WTC11 (cell line): ENCODE data around the gene TMC6. TPM values are rescaled to one million over a fixed set of nuclear protein-coding genes. Genes with fewer than 3 reads are reported as not detected.

Source experiments
- ATAC-seq: fragments of 200-7000 bp; cut with Tn5 transposase; 2 replicates; pipeline ENCODE4 v1.10.0; 2021; ENCODE audit warnings: mild to moderate bottlenecking, moderate library complexity
- CTCF ChIA-PET: fragments of 300-600 bp; sonication (Branson Sonifier 250); formaldehyde crosslinking; loops from one replicate; lab custom pipeline; 2021; ENCODE audit warnings: antibody characterized with exemption; lab: Charles Lee
- POLR2A ChIA-PET: fragments of 350-600 bp; sonication (Branson Sonifier 250); formaldehyde crosslinking; loops from one replicate; lab custom pipeline; 2021; ENCODE audit warnings: antibody characterized with exemption; lab: Charles Lee
- DNase-seq: peaks from one replicate; pipeline ENCODE4 v3.0.0; 2021; ENCODE audit warnings: low spot score
- H3K27ac Mint-ChIP-seq: 2 replicates; pipeline ENCODE4 v1.8.0; 2021; ENCODE audit warnings: mixed read lengths
- H3K27me3 Mint-ChIP-seq: 2 replicates; pipeline ENCODE4 v1.8.0; 2021; ENCODE audit warnings: low read depth, mild to moderate bottlenecking, moderate library complexity, mixed read lengths
- H3K36me3 Mint-ChIP-seq: 2 replicates; pipeline ENCODE4 v1.8.0; 2021; ENCODE audit warnings: mixed read lengths
- H3K4me1 Mint-ChIP-seq: 2 replicates; pipeline ENCODE4 v1.8.0; 2022; ENCODE audit warnings: mixed read lengths
- H3K4me3 Mint-ChIP-seq: 2 replicates; pipeline ENCODE4 v1.8.0; 2021; ENCODE audit warnings: mild to moderate bottlenecking, moderate library complexity, mixed read lengths
- H3K9me3 Mint-ChIP-seq: 2 replicates; pipeline ENCODE4 v1.8.0; 2021; ENCODE audit warnings: mixed read lengths
- CBFB ChIP-seq: sonication (generic); formaldehyde crosslinking; IDR thresholded peaks from 2 replicates; pipeline ENCODE4 v1.8.1; 2022; ENCODE audit warnings: mild to moderate bottlenecking, low read depth, missing genetic modification reagents
- CREM ChIP-seq: sonication (generic); formaldehyde crosslinking; IDR thresholded peaks from 2 replicates; pipeline ENCODE4 v1.8.1; 2022; ENCODE audit warnings: mild to moderate bottlenecking, missing genetic modification reagents, moderate library complexity
- FOXK1 ChIP-seq: sonication (generic); formaldehyde crosslinking; IDR thresholded peaks from 2 replicates; pipeline ENCODE4 v1.8.0; 2022; ENCODE audit warnings: mild to moderate bottlenecking, moderate library complexity, missing genetic modification reagents
- FOXP1 ChIP-seq: sonication (generic); formaldehyde crosslinking; IDR thresholded peaks from 2 replicates; pipeline ENCODE4 v1.8.0; 2022; ENCODE audit warnings: missing genetic modification reagents, mild to moderate bottlenecking, moderate library complexity, borderline replicate concordance
- GABPB1 ChIP-seq: sonication (generic); formaldehyde crosslinking; IDR thresholded peaks from 2 replicates; pipeline ENCODE4 v1.8.1; 2023; ENCODE audit warnings: mild to moderate bottlenecking, missing genetic modification reagents
- GTF2I ChIP-seq: fragments of 250-450 bp; sonication (Bioruptor Pico); conservative IDR thresholded peaks from 2 replicates; pipeline ENCODE4 v1.4.0; 2021; ENCODE audit warnings: mild to moderate bottlenecking
- IRF2 ChIP-seq: sonication (generic); formaldehyde crosslinking; IDR thresholded peaks from 2 replicates; pipeline ENCODE4 v1.8.0; 2022; ENCODE audit warnings: low read depth, missing genetic modification reagents, borderline replicate concordance
- NR1H2 ChIP-seq: sonication (generic); formaldehyde crosslinking; IDR thresholded peaks from 2 replicates; pipeline ENCODE4 v1.9.0; 2021; ENCODE audit warnings: mild to moderate bottlenecking, moderate library complexity, missing genetic modification reagents
- RELA ChIP-seq: sonication (generic); formaldehyde crosslinking; IDR thresholded peaks from 2 replicates; pipeline ENCODE4 v1.8.1; 2022; ENCODE audit warnings: missing genetic modification reagents, mild to moderate bottlenecking, borderline replicate concordance
- ZBTB21 ChIP-seq: sonication (generic); formaldehyde crosslinking; IDR thresholded peaks from 2 replicates; pipeline ENCODE4 v1.8.1; 2023; ENCODE audit warnings: mild to moderate bottlenecking, missing genetic modification reagents, borderline replicate concordance
- ZNF121 ChIP-seq: sonication (generic); formaldehyde crosslinking; IDR thresholded peaks from 2 replicates; pipeline ENCODE4 v1.8.0; 2023; ENCODE audit warnings: missing genetic modification reagents
- ZNF219 ChIP-seq: sonication (generic); formaldehyde crosslinking; IDR thresholded peaks from 2 replicates; pipeline ENCODE4 v1.8.0; 2023; ENCODE audit warnings: missing genetic modification reagents, mild to moderate bottlenecking, borderline replicate concordance
- total RNA-seq: library from RNA; stranded (reverse); gene quantifications from 3 replicates; pipeline ENCODE4 v1.2.3, GENCODE V29; 2021
- TF ChIP-seq, protein P1 (sequence below): fragments of 200-600 bp; IDR thresholded peaks from 2 replicates; pipeline ENCODE4 v1.8.0; 2022; ENCODE audit warnings: antibody characterized with exemption
- TF ChIP-seq, protein P2 (sequence below): sonication (generic); formaldehyde crosslinking; IDR thresholded peaks from 2 replicates; pipeline ENCODE4 v1.8.1; 2022; ENCODE audit warnings: mild to moderate bottlenecking, moderate library complexity, missing genetic modification reagents
- TF ChIP-seq, protein P3 (sequence below): sonication (generic); formaldehyde crosslinking; IDR thresholded peaks from 2 replicates; pipeline ENCODE4 v1.8.0; 2022; ENCODE audit warnings: mild to moderate bottlenecking, missing genetic modification reagents
- TF ChIP-seq, protein P4 (sequence below): sonication (generic); formaldehyde crosslinking; IDR thresholded peaks from 2 replicates; pipeline ENCODE4 v1.8.0; 2023; ENCODE audit warnings: missing genetic modification reagents, mild to moderate bottlenecking, borderline replicate concordance

TMC6 gene
- total RNA-seq, 1 experiment from 2014 or later: 120 TPM

DNA sequence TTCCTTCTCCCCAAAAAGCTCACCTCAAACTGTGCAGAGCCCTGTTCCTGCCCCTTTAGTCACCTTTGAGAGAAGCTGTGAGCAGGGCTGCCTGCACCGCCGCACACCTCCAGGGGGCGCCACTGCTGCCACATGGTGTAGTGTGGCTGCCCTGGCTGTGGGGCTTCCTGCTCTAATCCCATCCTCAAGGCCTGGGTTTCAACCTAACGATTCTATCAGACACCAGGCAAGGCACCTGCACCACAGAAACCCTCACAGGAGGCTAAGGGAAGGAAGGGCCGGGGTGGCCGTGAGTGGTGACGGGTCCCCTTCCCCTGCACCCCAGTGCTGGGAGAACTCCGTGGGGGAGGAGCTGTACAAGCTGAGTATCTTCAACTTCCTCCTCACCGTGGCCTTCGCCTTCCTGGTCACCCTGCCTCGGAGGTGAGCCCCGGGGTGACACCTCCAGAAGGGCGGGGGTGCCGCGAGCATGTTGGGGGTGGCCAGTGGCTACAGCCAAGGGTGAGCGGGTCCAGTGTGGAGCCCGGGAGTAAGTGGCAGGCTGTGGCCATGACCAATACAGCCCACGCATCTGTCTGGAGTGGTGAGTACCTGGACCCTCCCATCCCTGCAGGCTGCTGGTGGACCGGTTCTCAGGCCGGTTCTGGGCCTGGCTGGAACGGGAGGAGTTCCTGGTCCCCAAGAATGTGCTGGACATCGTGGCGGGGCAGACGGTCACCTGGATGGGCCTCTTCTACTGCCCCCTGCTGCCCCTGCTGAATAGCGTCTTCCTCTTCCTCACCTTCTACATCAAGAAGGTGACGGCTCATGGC, 9.0 kb upstream of the TMC6 start:
- ChIA-PET CTCF (interaction anchor here (0.6 to 10.2 kb wide), 16 partner anchors 9 to 113 kb away, joined by 3 to 82 read pairs (median 4); partner anchors contain the start of genes AFMID, TK1, TMC6 and TMC8), POLR2A (interaction anchor here (0.5 kb wide), 2 partner anchors 29 to 30 kb away, joined by 3 to 4 read pairs; no protein-coding TSS in a partner anchor)
- no peak for TF ChIP-seq CBFB (CRISPR knock-in tag)
- TF ChIP-seq, protein P1, sequence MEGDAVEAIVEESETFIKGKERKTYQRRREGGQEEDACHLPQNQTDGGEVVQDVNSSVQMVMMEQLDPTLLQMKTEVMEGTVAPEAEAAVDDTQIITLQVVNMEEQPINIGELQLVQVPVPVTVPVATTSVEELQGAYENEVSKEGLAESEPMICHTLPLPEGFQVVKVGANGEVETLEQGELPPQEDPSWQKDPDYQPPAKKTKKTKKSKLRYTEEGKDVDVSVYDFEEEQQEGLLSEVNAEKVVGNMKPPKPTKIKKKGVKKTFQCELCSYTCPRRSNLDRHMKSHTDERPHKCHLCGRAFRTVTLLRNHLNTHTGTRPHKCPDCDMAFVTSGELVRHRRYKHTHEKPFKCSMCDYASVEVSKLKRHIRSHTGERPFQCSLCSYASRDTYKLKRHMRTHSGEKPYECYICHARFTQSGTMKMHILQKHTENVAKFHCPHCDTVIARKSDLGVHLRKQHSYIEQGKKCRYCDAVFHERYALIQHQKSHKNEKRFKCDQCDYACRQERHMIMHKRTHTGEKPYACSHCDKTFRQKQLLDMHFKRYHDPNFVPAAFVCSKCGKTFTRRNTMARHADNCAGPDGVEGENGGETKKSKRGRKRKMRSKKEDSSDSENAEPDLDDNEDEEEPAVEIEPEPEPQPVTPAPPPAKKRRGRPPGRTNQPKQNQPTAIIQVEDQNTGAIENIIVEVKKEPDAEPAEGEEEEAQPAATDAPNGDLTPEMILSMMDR: peak; percentile 70; the same call in 1 of the 2 replicates
- TF ChIP-seq, all 79 proteins: peak for 1
- peaks cover 26% of the 10 kb centered on the region for H3K4me1 Mint-ChIP-seq
- no peaks in the 10 kb centered on the region for H3K9me3 Mint-ChIP-seq
- DNase-seq (peak; percentile 59), ATAC-seq (no peak)
- H3K27ac Mint-ChIP-seq: no peak overlapping the region
- H3K36me3 Mint-ChIP-seq: no peaks in the 10 kb centered on the region
- peaks cover 15% of the 10 kb centered on the region for H3K27me3 Mint-ChIP-seq
- H3K4me3 Mint-ChIP-seq: no peak overlapping the region

DNA sequence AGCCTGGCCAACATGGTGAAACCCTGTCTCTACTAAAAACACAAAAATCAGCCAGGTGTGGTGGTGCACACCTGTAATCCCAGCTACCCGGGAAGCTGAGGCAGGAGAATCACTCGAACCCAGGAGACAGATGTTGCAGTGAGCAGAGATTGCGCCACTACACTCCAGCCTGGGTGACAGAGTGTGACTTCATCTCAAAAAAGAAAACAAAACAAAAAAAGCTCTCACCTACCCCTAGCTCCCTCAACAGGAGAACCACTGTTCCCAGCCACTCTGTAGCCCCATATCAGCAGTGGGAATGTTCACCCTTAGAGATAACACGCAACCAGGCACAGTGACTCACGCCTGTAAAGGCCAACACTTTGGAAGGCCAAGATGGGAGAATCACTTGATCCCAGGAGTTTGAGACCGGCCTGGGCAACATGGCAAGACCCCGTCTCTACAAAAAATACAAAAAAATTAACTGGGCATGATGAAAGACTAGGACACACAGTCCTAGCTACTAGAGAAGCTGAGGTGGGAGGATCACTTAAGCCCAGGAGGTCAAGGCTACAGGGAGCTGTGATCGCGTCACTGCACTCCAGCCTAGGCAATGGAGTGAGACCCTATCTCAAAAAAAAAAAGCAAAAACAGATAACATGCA, 7.4 kb upstream of the TMC6 start:
- no peaks in the 10 kb centered on the region for H3K9me3 Mint-ChIP-seq
- DNase-seq (no peak), ATAC-seq (no peak)
- POLR2A ChIA-PET: no interaction called here
- peak overlapping the region; percentile 41; the same call in 1 of the 2 replicates for H3K27ac Mint-ChIP-seq
- peaks cover 30% of the 10 kb centered on the region for H3K4me1 Mint-ChIP-seq
- TF ChIP-seq, protein P2, sequence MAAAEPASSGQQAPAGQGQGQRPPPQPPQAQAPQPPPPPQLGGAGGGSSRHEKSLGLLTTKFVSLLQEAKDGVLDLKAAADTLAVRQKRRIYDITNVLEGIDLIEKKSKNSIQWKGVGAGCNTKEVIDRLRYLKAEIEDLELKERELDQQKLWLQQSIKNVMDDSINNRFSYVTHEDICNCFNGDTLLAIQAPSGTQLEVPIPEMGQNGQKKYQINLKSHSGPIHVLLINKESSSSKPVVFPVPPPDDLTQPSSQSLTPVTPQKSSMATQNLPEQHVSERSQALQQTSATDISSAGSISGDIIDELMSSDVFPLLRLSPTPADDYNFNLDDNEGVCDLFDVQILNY (CRISPR knock-in tag): no peak
- TF ChIP-seq, protein P3, sequence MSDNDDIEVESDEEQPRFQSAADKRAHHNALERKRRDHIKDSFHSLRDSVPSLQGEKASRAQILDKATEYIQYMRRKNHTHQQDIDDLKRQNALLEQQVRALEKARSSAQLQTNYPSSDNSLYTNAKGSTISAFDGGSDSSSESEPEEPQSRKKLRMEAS (CRISPR knock-in tag): no peak
- TF ChIP-seq GABPB1 (CRISPR knock-in tag): no peak
- TF ChIP-seq CREM (CRISPR knock-in tag): no peak
- TF ChIP-seq ZNF219 (CRISPR knock-in tag): no peak
- TF ChIP-seq FOXP1 (CRISPR knock-in tag): no peak
- CTCF ChIA-PET: interaction anchor here (0.6 to 10.2 kb wide), 7 partner anchors 18 to 476 kb away, joined by 3 to 82 read pairs (median 3); no protein-coding TSS in a partner anchor
- no peak overlapping the region for H3K4me3 Mint-ChIP-seq
- peaks cover 15% of the 10 kb centered on the region for H3K27me3 Mint-ChIP-seq
- no peaks in the 10 kb centered on the region for H3K36me3 Mint-ChIP-seq

DNA sequence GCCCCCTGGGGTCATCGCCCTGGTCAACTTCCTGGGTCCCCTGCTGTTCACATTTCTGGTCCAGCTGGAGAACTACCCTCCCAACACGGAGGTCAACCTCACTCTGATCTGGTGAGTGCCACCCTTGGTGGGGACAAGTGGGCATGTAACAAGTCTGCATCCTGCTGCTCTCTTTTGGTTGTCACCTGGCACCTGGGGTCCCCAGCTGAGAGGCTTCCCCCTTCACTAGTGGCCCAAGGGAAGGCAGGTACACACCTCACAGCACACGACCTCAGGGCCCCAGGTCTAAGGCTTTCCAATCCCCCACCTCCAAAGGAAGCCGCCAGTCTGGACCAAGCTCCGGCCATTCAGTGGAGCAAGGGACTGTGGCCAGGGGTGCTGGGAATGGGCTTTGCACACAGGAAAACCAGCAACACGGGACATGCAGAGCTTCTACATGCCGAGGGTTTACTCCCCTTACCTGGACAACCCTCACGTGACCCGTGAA, 6.4 kb upstream of the TMC6 start:
- ATAC-seq (no peak), DNase-seq (no peak)
- CTCF ChIA-PET: interaction anchor here (0.7 to 10.2 kb wide), 13 partner anchors 17 to 177 kb away, joined by 3 to 82 read pairs (median 3); partner anchors contain the start of genes AFMID, TK1 and TNRC6C
- Mint-ChIP-seq H3K27me3 (peaks cover 17% of the 10 kb centered on the region), H3K36me3 (no peaks in the 10 kb centered on the region), H3K4me3 (no peak overlapping the region), H3K9me3 (no peaks in the 10 kb centered on the region), H3K4me1 (peaks cover 37% of the 10 kb centered on the region), H3K27ac (no peak overlapping the region)
- TF ChIP-seq IRF2 (CRISPR knock-in tag): no peak
- TF ChIP-seq NR1H2 (CRISPR knock-in tag): 0 out of 2 replicates have a peak, but pooled peaks have one; percentile 16
- POLR2A ChIA-PET: no interaction called here

DNA sequence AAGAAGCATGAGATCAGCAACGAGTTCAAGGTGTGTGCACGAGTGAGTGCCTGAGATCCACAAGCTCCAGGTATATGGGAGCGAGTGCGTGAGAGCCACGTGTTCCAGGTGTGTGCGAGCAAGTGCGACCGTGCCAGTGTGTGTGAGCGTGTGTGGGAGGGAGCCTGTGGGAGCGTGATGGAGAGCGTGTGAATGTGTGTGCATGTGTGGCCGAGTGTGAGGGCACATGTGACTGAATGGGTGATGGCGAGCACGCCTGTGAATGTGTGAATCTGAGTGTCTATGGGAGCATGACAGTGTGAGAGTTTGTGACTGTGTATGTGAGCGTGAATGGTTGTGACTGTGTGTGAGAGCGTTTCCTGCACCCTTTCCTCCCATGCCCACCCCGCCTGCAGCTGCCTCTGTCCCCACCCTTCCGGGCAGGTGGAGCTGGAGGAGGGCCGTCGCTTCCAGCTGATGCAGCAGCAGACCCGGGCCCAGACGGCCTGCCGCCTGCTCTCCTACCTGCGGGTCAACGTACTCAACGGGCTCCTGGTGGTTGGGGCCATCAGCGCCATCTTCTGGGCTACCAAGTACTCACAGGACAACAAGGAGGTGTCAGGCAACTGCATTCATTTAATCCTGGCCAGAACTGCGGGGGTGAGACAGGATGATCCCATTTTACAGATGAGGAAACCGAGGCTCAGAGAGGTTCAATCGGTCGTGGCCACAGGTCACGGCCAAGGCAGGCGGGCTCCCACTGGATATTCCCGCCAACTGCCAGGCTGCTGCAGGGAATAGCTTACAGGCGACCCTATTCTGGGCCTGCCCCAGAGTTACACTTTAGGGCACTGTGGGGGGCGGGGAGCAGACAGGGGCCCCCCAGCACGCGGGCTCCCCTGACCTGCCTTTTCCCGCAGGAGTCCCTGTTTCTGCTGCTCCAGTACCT, 5.7 kb upstream of the TMC6 start:
- Mint-ChIP-seq H3K4me3 (no peak overlapping the region), H3K9me3 (no peaks in the 10 kb centered on the region), H3K4me1 (peaks cover 40% of the 10 kb centered on the region), H3K36me3 (no peaks in the 10 kb centered on the region), H3K27me3 (peaks cover 17% of the 10 kb centered on the region), H3K27ac (no peak overlapping the region)
- DNase-seq: peak; percentile 89
- ChIA-PET CTCF (interaction anchor here (0.6 to 10.2 kb wide), 11 partner anchors 19 to 765 kb away, joined by 3 to 82 read pairs (median 4); partner anchors contain the start of genes AFMID, TK1 and TNRC6C), POLR2A (no interaction called here)
- peak; percentile 75 for ATAC-seq
- TF ChIP-seq ZNF121 (CRISPR knock-in tag): peak; percentile 97
- no peak for TF ChIP-seq ZBTB21 (CRISPR knock-in tag)
- TF ChIP-seq FOXK1 (CRISPR knock-in tag): peak; percentile 73; the same call in 1 of the 2 replicates
- peak; percentile 98 for TF ChIP-seq GTF2I (CRISPR knock-in tag)
- no peak for TF ChIP-seq RELA (CRISPR knock-in tag)
- TF ChIP-seq, protein P4, sequence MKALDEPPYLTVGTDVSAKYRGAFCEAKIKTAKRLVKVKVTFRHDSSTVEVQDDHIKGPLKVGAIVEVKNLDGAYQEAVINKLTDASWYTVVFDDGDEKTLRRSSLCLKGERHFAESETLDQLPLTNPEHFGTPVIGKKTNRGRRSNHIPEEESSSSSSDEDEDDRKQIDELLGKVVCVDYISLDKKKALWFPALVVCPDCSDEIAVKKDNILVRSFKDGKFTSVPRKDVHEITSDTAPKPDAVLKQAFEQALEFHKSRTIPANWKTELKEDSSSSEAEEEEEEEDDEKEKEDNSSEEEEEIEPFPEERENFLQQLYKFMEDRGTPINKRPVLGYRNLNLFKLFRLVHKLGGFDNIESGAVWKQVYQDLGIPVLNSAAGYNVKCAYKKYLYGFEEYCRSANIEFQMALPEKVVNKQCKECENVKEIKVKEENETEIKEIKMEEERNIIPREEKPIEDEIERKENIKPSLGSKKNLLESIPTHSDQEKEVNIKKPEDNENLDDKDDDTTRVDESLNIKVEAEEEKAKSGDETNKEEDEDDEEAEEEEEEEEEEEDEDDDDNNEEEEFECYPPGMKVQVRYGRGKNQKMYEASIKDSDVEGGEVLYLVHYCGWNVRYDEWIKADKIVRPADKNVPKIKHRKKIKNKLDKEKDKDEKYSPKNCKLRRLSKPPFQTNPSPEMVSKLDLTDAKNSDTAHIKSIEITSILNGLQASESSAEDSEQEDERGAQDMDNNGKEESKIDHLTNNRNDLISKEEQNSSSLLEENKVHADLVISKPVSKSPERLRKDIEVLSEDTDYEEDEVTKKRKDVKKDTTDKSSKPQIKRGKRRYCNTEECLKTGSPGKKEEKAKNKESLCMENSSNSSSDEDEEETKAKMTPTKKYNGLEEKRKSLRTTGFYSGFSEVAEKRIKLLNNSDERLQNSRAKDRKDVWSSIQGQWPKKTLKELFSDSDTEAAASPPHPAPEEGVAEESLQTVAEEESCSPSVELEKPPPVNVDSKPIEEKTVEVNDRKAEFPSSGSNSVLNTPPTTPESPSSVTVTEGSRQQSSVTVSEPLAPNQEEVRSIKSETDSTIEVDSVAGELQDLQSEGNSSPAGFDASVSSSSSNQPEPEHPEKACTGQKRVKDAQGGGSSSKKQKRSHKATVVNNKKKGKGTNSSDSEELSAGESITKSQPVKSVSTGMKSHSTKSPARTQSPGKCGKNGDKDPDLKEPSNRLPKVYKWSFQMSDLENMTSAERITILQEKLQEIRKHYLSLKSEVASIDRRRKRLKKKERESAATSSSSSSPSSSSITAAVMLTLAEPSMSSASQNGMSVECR (CRISPR knock-in tag): no peak
